ENCODE data around the gene TBC1D5. TPM values are rescaled to one million over a fixed set of nuclear protein-coding genes. Genes with fewer than 3 reads are reported as not detected.

TBC1D5 gene
- total and polyA plus RNA-seq, 2 donors (not counting 1 experiment from before 2014, with no cell fraction given) = 22.6 to 111 TPM

GRCh38 chr3:17125738-17126442 lies 616.5 kb downstream of the TBC1D5 start:
- no peak overlapping the region for H3K27ac Mint-ChIP-seq
- DNase-seq = no peak
- Histone ChIP-seq H3K9me3 (ENCODE audit: control extremely low read depth in 1 of 3, control insufficient read depth in 2 of 3, insufficient read depth in 1 of 3, low read length in 2 of 3) (peaks cover 0 to 8% (median 0%) of the 10 kb centered on the region in 3 donors), H3K4me2 (replicated peaks; ENCODE audit: low read depth, low read length, poor library complexity, severe bottlenecking) (no peak overlapping the region), H4K20me1 (ENCODE audit: control insufficient read depth, insufficient read depth, low read length, poor library complexity, severe bottlenecking) (no peaks in the 10 kb centered on the region), H2AFZ (ENCODE audit: insufficient read depth, low read depth, low read length, poor library complexity, severe bottlenecking) (no peak overlapping the region), H3K27me3 (replicated peaks in 1 of 4; ENCODE audit: control extremely low read depth in 1 of 4, control insufficient read depth in 3 of 4, insufficient read depth in 4 of 4, low read length in 3 of 4) (no peaks in the 10 kb centered on the region), H3K79me2 (ENCODE audit: control insufficient read depth, insufficient read depth, low read length) (no peaks in the 10 kb centered on the region), H3K9ac (ENCODE audit: low read length) (no peak overlapping the region), H3K4me3 (ENCODE audit: control extremely low read depth in 1 of 5, extremely low read depth in 1 of 5, insufficient read depth in 1 of 5, low read depth in 2 of 5, low read length in 4 of 5) (no peak overlapping the region), H3K27ac (ENCODE audit: low read length in 2 of 2) (no peak overlapping the region), H3K4me1 (ENCODE audit: control insufficient read depth in 2 of 2, insufficient read depth in 2 of 2, low read length in 2 of 2) (no peaks in the 10 kb centered on the region), H3K36me3 (replicated peaks in 1 of 2; ENCODE audit: control extremely low read depth in 1 of 2, control insufficient read depth in 1 of 2, extremely low read depth in 1 of 2, insufficient read depth in 2 of 2, low read length in 1 of 2) (no peaks in the 10 kb centered on the region)
- H3K27me3 Mint-ChIP-seq = no peaks in the 10 kb centered on the region
- intact Hi-C loops (cut with micrococcal nuclease) = no loop called here
- no peaks in the 10 kb centered on the region for H3K4me1 Mint-ChIP-seq
- no peaks in the 10 kb centered on the region for H3K9me3 Mint-ChIP-seq (ENCODE audit: insufficient read depth)
- ChIA-PET POLR2A (no interaction called here), CTCF (no interaction called here)
- H3K4me3 Mint-ChIP-seq = no peak overlapping the region
- no peak for ATAC-seq (ENCODE audit: low read depth)
- WGBS (ENCODE audit: insufficient coverage) = 40% methylated on average over 1 of the region's 2 CpGs
- no peak for TF ChIP-seq EZH2 (IDR thresholded peaks at IDR 0.05; ENCODE audit: borderline replicate concordance, insufficient read depth, low read depth, low read length, poor library complexity, severe bottlenecking)
- TF ChIP-seq, protein P1, sequence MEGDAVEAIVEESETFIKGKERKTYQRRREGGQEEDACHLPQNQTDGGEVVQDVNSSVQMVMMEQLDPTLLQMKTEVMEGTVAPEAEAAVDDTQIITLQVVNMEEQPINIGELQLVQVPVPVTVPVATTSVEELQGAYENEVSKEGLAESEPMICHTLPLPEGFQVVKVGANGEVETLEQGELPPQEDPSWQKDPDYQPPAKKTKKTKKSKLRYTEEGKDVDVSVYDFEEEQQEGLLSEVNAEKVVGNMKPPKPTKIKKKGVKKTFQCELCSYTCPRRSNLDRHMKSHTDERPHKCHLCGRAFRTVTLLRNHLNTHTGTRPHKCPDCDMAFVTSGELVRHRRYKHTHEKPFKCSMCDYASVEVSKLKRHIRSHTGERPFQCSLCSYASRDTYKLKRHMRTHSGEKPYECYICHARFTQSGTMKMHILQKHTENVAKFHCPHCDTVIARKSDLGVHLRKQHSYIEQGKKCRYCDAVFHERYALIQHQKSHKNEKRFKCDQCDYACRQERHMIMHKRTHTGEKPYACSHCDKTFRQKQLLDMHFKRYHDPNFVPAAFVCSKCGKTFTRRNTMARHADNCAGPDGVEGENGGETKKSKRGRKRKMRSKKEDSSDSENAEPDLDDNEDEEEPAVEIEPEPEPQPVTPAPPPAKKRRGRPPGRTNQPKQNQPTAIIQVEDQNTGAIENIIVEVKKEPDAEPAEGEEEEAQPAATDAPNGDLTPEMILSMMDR (IDR thresholded peaks at IDR 0.05) = no peak

- no peak overlapping the region for H3K27ac Mint-ChIP-seq
- Histone ChIP-seq H2AFZ (ENCODE audit: insufficient read depth, low read depth, low read length, poor library complexity, severe bottlenecking) (no peak overlapping the region), H3K9ac (ENCODE audit: low read length) (no peak overlapping the region), H3K27ac (ENCODE audit: low read length in 2 of 2) (no peak overlapping the region), H3K9me3 (ENCODE audit: control extremely low read depth in 1 of 3, control insufficient read depth in 2 of 3, insufficient read depth in 1 of 3, low read length in 2 of 3) (no peaks in the 10 kb centered on the region), H3K4me3 (ENCODE audit: control extremely low read depth in 1 of 5, extremely low read depth in 1 of 5, insufficient read depth in 1 of 5, low read depth in 2 of 5, low read length in 4 of 5) (no peak overlapping the region), H3K4me2 (replicated peaks; ENCODE audit: low read depth, low read length, poor library complexity, severe bottlenecking) (no peak overlapping the region), H3K27me3 (replicated peaks in 1 of 4; ENCODE audit: control extremely low read depth in 1 of 4, control insufficient read depth in 3 of 4, insufficient read depth in 4 of 4, low read length in 3 of 4) (no peaks in the 10 kb centered on the region), H4K20me1 (ENCODE audit: control insufficient read depth, insufficient read depth, low read length, poor library complexity, severe bottlenecking) (no peaks in the 10 kb centered on the region), H3K4me1 (ENCODE audit: control insufficient read depth in 2 of 2, insufficient read depth in 2 of 2, low read length in 2 of 2) (no peaks in the 10 kb centered on the region), H3K36me3 (replicated peaks in 1 of 2; ENCODE audit: control extremely low read depth in 1 of 2, control insufficient read depth in 1 of 2, extremely low read depth in 1 of 2, insufficient read depth in 2 of 2, low read length in 1 of 2) (no peaks in the 10 kb centered on the region), H3K79me2 (ENCODE audit: control insufficient read depth, insufficient read depth, low read length) (no peaks in the 10 kb centered on the region)
- ChIA-PET CTCF (no interaction called here), POLR2A (no interaction called here)
- H3K4me1 Mint-ChIP-seq = no peaks in the 10 kb centered on the region
- no peaks in the 10 kb centered on the region for H3K27me3 Mint-ChIP-seq
- peaks cover 2% of the 10 kb centered on the region for H3K9me3 Mint-ChIP-seq (ENCODE audit: insufficient read depth)
- no peak for DNase-seq
- WGBS (ENCODE audit: insufficient coverage) = 91% methylated on average over 2 of the region's 3 CpGs
- TF ChIP-seq, protein P1 (IDR thresholded peaks at IDR 0.05) = no peak
- TF ChIP-seq EZH2 (IDR thresholded peaks at IDR 0.05; ENCODE audit: borderline replicate concordance, insufficient read depth, low read depth, low read length, poor library complexity, severe bottlenecking) = no peak
- no peak overlapping the region for H3K4me3 Mint-ChIP-seq
- no peak for ATAC-seq (ENCODE audit: low read depth)
- intact Hi-C loops (cut with micrococcal nuclease) = no loop called here
These were observed 619.7 kb downstream of the TBC1D5 start for GRCh38 chr3:17122758-17123157.

Data from B cell (primary cell).